ENCODE measurements around the gene IGSF21. TPM values are rescaled to one million over a fixed set of nuclear protein-coding genes. Genes with fewer than 3 reads are reported as not detected.

IGSF21 gene
- total and polyA plus RNA-seq, 7 experiments from 2014 or later, result not detected

GRCh38 chr1:18282851-18283600 is 175.4 kb downstream of the IGSF21 start:
- Histone ChIP-seq H3K9me3 (ENCODE audit: control insufficient read depth in 2 of 3, low read length in 3 of 3) (no peaks in the 10 kb centered on the region), H3K27me3 (ENCODE audit: control insufficient read depth in 2 of 2, insufficient read depth in 2 of 2, low read length in 2 of 2) (no peaks in the 10 kb centered on the region), H3K4me3 (ENCODE audit: low read length) (no peak overlapping the region), H3K27ac (ENCODE audit: low read depth, low read length) (no peak overlapping the region), H3K4me1 (ENCODE audit: control insufficient read depth in 2 of 2, insufficient read depth in 2 of 2, low read length in 2 of 2) (no peaks in the 10 kb centered on the region), H3K36me3 (ENCODE audit: control insufficient read depth in 2 of 3, insufficient read depth in 3 of 3, low read length in 3 of 3) (no peaks in the 10 kb centered on the region)
- peaks cover 0 to 2% (median 0%) of the 10 kb centered on the region in 7 donors for H3K4me1 Mint-ChIP-seq
- DNase-seq (no peak), ATAC-seq (peak; percentile 12)
- ChIA-PET CTCF (no interaction called here), POLR2A (no interaction called here)
- H3K27ac Mint-ChIP-seq, result no peak overlapping the region
- no peaks in the 10 kb centered on the region for H3K36me3 Mint-ChIP-seq
- peaks cover 0 to 46% (median 23%) of the 10 kb centered on the region in 5 donors for H3K27me3 Mint-ChIP-seq
- H3K4me3 Mint-ChIP-seq, result no peak overlapping the region
- intact Hi-C loops (cut with micrococcal nuclease), result no loop called here
- H3K9me3 Mint-ChIP-seq, result peaks cover 0 to 1% (median 0%) of the 10 kb centered on the region in 11 donors

DNA sequence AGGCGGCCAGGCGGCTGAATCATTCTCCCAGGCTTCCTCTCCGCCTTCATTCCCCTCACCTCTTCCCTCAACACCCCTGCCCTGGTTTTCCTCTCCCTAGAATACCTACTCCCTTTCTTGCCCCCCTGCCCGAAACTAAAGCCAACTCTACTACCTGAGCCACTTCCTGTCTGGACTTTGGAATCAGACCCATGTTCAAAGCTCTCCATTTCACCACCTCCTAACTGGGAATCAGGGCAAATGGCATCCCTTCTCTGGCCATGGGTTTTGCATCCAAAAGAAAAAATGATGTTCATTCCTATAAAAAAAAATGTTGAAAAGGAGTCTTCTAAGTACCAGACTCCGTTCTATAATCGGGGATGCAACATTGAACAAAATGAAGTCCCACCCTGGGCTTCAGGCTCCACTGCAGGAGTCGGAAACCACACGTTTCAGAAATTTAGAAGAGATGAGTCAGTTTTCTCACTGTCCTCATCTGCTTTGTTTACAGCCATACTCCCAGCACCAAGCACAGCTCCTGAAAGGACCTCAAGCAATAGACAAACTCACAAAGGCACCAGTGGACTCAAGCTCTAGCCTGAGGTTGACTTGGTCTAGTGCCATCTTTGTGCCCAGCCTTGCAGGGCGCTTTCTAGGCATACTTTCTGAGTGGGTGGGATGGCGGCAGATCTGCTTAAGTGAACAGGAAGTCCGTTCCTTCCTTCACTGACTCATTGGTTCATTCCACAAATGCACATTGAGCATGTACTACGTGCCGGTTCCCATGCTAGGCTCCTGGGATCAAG is 176.2 kb downstream of the IGSF21 start:
- no peak overlapping the region for H3K4me3 Mint-ChIP-seq
- no peak for ATAC-seq
- no peaks in the 10 kb centered on the region for H3K36me3 Mint-ChIP-seq
- POLR2A ChIA-PET, result no interaction called here
- Histone ChIP-seq H3K4me1 (ENCODE audit: control insufficient read depth in 2 of 2, insufficient read depth in 2 of 2, low read length in 2 of 2) (no peaks in the 10 kb centered on the region), H3K27me3 (ENCODE audit: control insufficient read depth in 2 of 2, insufficient read depth in 2 of 2, low read length in 2 of 2) (no peaks in the 10 kb centered on the region), H3K4me3 (ENCODE audit: low read length) (no peak overlapping the region), H3K36me3 (ENCODE audit: control insufficient read depth in 2 of 3, insufficient read depth in 3 of 3, low read length in 3 of 3) (no peaks in the 10 kb centered on the region), H3K27ac (ENCODE audit: low read depth, low read length) (no peak overlapping the region), H3K9me3 (ENCODE audit: control insufficient read depth in 2 of 3, low read length in 3 of 3) (no peaks in the 10 kb centered on the region)
- no peak for DNase-seq
- H3K27ac Mint-ChIP-seq, result no peak overlapping the region
- intact Hi-C loops (cut with micrococcal nuclease), result no loop called here
- CTCF ChIA-PET, result no interaction called here
- peaks cover 0 to 1% (median 0%) of the 10 kb centered on the region in 11 donors for H3K9me3 Mint-ChIP-seq
- H3K4me1 Mint-ChIP-seq, result peaks cover 0 to 2% (median 0%) of the 10 kb centered on the region in 7 donors
- H3K27me3 Mint-ChIP-seq, result peaks cover 0 to 46% (median 21%) of the 10 kb centered on the region in 5 donors

DNA sequence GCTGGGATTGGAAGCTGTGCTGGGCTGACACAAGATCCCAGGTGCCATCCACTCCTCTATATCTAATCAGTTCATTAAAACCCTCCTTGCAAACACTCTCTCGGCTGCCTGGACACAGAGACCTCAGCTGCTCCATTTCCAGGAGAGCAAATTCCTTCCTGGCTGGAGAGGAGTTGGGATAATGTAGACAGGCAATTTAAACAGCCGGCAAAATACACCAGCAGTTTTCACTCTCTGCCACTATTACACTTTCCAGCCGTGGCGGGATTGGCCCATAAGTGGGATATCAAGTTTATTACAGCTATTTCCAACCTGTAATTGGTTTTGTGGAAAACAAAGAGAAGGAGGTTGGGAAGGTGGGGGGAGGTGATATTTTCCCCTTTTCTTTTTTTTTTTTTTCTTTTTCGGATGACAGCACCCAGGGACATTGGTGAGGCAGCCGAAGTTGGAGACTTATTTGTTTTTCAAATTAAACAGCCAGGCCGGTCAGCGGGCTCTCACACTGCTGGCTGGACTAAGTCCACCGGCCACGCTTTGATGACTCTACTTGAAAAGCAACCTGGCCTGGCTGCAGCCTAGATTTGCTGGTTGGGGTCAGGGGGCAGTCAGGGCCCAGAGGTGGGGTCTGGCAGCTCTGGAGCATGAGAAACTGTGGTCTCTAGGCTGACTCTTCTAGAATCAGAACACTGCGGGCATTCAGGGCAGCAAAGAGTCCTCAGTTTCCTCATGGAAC is 177.4 kb downstream of the IGSF21 start:
- DNase-seq, result no peak
- ChIA-PET CTCF (no interaction called here), POLR2A (no interaction called here)
- no peaks in the 10 kb centered on the region for H3K9me3 ChIP-seq (ENCODE audit: control insufficient read depth in 2 of 3, low read length in 3 of 3)
- H3K27me3 Mint-ChIP-seq, result peaks cover 0 to 43% (median 16%) of the 10 kb centered on the region in 5 donors
- H3K36me3 Mint-ChIP-seq, result no peaks in the 10 kb centered on the region
- no peaks in the 10 kb centered on the region for H3K36me3 ChIP-seq (ENCODE audit: control insufficient read depth in 2 of 3, insufficient read depth in 3 of 3, low read length in 3 of 3)
- no peak overlapping the region for H3K4me3 Mint-ChIP-seq
- intact Hi-C loops (cut with micrococcal nuclease), result no loop called here
- ATAC-seq, result no peak
- no peak overlapping the region for H3K4me3 ChIP-seq (ENCODE audit: low read length)
- H3K4me1 ChIP-seq (ENCODE audit: control insufficient read depth in 2 of 2, insufficient read depth in 2 of 2, low read length in 2 of 2), result no peaks in the 10 kb centered on the region
- H3K27me3 ChIP-seq (ENCODE audit: control insufficient read depth in 2 of 2, insufficient read depth in 2 of 2, low read length in 2 of 2), result no peaks in the 10 kb centered on the region
- H3K27ac ChIP-seq (ENCODE audit: low read depth, low read length), result no peak overlapping the region
- peaks cover 0 to 2% (median 0%) of the 10 kb centered on the region in 7 donors for H3K4me1 Mint-ChIP-seq
- H3K27ac Mint-ChIP-seq, result no peak overlapping the region
- peaks cover 0 to 1% (median 0%) of the 10 kb centered on the region in 11 donors for H3K9me3 Mint-ChIP-seq

GRCh38 chr1:18285538-18285924 is 177.9 kb downstream of the IGSF21 start:
- Mint-ChIP-seq H3K9me3 (peaks cover 0 to 1% (median 0%) of the 10 kb centered on the region in 11 donors), H3K36me3 (no peaks in the 10 kb centered on the region), H3K4me1 (peaks cover 0 to 2% (median 0%) of the 10 kb centered on the region in 7 donors), H3K4me3 (no peak overlapping the region), H3K27ac (no peak overlapping the region), H3K27me3 (peaks cover 0 to 48% (median 14%) of the 10 kb centered on the region in 5 donors)
- Histone ChIP-seq H3K4me3 (ENCODE audit: low read length) (no peak overlapping the region), H3K4me1 (ENCODE audit: control insufficient read depth in 2 of 2, insufficient read depth in 2 of 2, low read length in 2 of 2) (no peaks in the 10 kb centered on the region), H3K36me3 (ENCODE audit: control insufficient read depth in 2 of 3, insufficient read depth in 3 of 3, low read length in 3 of 3) (no peaks in the 10 kb centered on the region), H3K27me3 (ENCODE audit: control insufficient read depth in 2 of 2, insufficient read depth in 2 of 2, low read length in 2 of 2) (no peaks in the 10 kb centered on the region), H3K27ac (ENCODE audit: low read depth, low read length) (no peak overlapping the region), H3K9me3 (ENCODE audit: control insufficient read depth in 2 of 3, low read length in 3 of 3) (no peaks in the 10 kb centered on the region)
- ChIA-PET POLR2A (no interaction called here), CTCF (no interaction called here)
- DNase-seq, result no peak
- ATAC-seq, result no peak
- intact Hi-C loops (cut with micrococcal nuclease), result no loop called here

GRCh38 chr1:18288722-18289121 is 181.1 kb downstream of the IGSF21 start:
- no peaks in the 10 kb centered on the region for H3K9me3 Mint-ChIP-seq
- H3K27ac Mint-ChIP-seq, result no peak overlapping the region
- H3K27me3 ChIP-seq (ENCODE audit: control insufficient read depth in 2 of 2, insufficient read depth in 2 of 2, low read length in 2 of 2), result no peaks in the 10 kb centered on the region
- no peaks in the 10 kb centered on the region for H3K36me3 ChIP-seq (ENCODE audit: control insufficient read depth in 2 of 3, insufficient read depth in 3 of 3, low read length in 3 of 3)
- H3K4me1 Mint-ChIP-seq, result peaks cover 0 to 2% (median 0%) of the 10 kb centered on the region in 7 donors
- ChIA-PET POLR2A (no interaction called here), CTCF (no interaction called here)
- no peaks in the 10 kb centered on the region for H3K9me3 ChIP-seq (ENCODE audit: control insufficient read depth in 2 of 3, low read length in 3 of 3)
- H3K36me3 Mint-ChIP-seq, result peaks cover 0 to 4% (median 0%) of the 10 kb centered on the region in 5 donors
- DNase-seq (no peak), ATAC-seq (no peak)
- H3K27me3 Mint-ChIP-seq, result peaks cover 0 to 42% (median 12%) of the 10 kb centered on the region in 5 donors
- H3K4me3 ChIP-seq (ENCODE audit: low read length), result no peak overlapping the region
- intact Hi-C loops (cut with micrococcal nuclease), result no loop called here
- no peaks in the 10 kb centered on the region for H3K4me1 ChIP-seq (ENCODE audit: control insufficient read depth in 2 of 2, insufficient read depth in 2 of 2, low read length in 2 of 2)
- H3K27ac ChIP-seq (ENCODE audit: low read depth, low read length), result no peak overlapping the region
- no peak overlapping the region for H3K4me3 Mint-ChIP-seq

DNA sequence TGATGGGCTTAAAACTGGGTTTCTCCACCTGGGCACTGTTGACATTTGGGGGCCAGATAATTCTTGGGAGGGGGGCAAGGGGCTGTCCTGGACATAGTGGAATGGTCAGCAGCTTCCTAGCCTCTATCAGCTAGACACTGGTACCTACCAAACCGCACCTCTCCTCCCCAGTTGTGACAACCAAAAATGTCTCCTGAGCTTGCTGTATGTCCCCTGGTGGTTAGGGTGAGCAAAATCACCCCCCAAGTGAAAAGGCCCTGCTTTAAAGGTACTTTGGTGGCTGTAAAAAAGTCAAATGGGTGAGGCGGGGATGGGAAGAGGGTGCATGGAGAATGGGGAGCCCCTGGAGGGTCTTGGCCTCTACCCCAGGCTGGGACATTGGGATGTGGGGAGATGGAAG is 182.0 kb downstream of the IGSF21 start:
- Mint-ChIP-seq H3K4me3 (no peak overlapping the region), H3K27ac (no peak overlapping the region), H3K4me1 (peaks cover 0 to 2% (median 0%) of the 10 kb centered on the region in 7 donors), H3K9me3 (no peaks in the 10 kb centered on the region), H3K27me3 (peaks cover 4 to 46% (median 19%) of the 10 kb centered on the region in 5 donors), H3K36me3 (peaks cover 0 to 4% (median 0%) of the 10 kb centered on the region in 5 donors)
- Histone ChIP-seq H3K4me1 (ENCODE audit: control insufficient read depth in 2 of 2, insufficient read depth in 2 of 2, low read length in 2 of 2) (no peaks in the 10 kb centered on the region), H3K36me3 (ENCODE audit: control insufficient read depth in 2 of 3, insufficient read depth in 3 of 3, low read length in 3 of 3) (no peaks in the 10 kb centered on the region), H3K9me3 (ENCODE audit: control insufficient read depth in 2 of 3, low read length in 3 of 3) (no peaks in the 10 kb centered on the region), H3K27me3 (ENCODE audit: control insufficient read depth in 2 of 2, insufficient read depth in 2 of 2, low read length in 2 of 2) (no peaks in the 10 kb centered on the region), H3K4me3 (ENCODE audit: low read length) (no peak overlapping the region), H3K27ac (ENCODE audit: low read depth, low read length) (no peak overlapping the region)
- intact Hi-C loops (cut with micrococcal nuclease), result no loop called here
- no peak for ATAC-seq
- DNase-seq, result no peak
- ChIA-PET POLR2A (no interaction called here), CTCF (interaction anchor here (1.3 kb wide), 1 partner anchor 9 kb away, joined by 4 read pairs; no protein-coding TSS in a partner anchor)
